Activated CD8-positive, alpha-beta memory T cell treated with anti-CD3 and anti-CD28 coated beads for 24 hours (primary cell): ENCODE results near the gene FAM8A1.

Source experiments
- DNase-seq: peaks from one replicate; pipeline ENCODE4 v3.0.0-alpha.2; 2020

FAM8A1 gene

DNA sequence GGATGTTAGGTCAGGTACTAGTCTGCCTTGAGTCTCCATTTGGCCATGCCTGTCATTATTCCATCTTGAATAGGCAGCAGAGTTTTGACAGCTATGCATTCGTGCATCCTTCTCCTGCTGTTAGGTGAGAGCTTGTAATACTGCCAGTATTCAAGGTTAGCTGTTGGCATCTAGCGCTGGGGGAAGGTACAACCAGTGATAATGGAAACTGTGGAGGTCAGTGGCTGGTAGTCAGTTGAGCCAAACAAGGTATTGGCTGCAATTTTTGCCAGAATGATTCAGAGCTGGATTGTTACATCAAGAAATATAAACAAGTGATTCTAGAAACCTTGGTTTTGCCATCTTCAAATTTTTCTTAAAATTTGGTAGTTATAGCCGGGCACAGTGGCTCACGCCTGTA lies 6.5 kb downstream of the FAM8A1 start:
- DNase-seq = no peak

DNA sequence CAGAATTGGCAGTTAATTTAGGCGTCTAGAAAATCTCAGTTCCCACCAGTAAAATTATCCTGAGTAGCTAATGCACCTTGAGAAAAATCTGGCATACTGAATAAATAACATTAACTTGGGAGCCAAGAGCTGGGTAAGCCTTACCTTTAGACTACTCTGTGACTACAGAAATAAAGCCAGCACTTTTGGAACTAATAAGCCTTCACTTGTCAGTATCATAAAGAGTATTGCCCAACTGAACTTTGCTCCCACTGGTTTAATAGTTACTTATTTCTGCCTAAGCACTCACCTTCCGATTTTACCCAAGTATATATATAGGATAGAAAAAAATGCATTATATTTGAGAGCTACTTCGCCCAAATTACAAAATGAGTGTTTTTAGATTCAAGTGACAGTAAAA lies 10.7 kb downstream of the FAM8A1 start:
- no peak for DNase-seq

GRCh38 chr6:17612048-17612447 lies 11.9 kb downstream of the FAM8A1 start:
- no peak for DNase-seq

GRCh38 chr6:17615794-17616193 lies 15.7 kb downstream of the FAM8A1 start:
- DNase-seq = no peak

DNA sequence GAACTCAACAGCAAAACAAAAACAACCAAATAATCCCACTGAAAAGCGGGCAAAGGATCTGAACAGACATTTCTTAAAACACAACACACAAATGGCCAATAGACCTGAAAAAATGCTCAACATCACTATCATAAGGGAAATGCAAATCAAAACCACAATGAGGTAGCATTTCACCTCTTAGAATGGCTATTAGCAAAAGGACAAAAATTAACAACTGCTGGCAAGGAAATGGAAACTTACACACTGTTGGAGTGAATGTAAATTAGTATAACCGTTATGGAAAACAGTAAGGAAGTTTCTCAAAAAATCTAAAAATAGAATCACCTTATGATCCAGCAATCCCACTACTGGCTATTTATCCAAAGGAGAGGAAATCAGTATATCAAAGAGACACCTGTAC lies 20.9 kb downstream of the FAM8A1 start:
- DNase-seq = no peak

- no peak for DNase-seq
These were observed 22.0 kb downstream of the FAM8A1 start for GRCh38 chr6:17622144-17622543.

DNA sequence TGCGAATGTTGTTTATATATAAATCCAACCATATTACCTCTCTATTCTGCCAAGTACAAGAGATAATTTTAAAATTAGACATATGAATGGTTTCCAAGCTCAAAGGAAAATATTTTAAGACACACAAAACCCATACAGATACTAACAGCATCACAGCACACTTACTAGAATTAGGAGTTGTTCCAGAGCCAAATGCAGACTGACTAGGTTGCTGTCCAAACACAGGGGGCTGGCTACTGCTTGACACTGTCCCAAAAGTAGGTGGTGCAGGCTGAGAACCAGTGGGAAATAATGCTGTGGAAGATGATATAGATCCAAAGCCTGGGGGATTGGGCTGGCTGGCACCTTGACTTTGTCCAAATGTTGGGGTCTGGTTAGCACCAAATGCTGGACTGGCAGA lies 24.3 kb downstream of the FAM8A1 start:
- no peak for DNase-seq

DNA sequence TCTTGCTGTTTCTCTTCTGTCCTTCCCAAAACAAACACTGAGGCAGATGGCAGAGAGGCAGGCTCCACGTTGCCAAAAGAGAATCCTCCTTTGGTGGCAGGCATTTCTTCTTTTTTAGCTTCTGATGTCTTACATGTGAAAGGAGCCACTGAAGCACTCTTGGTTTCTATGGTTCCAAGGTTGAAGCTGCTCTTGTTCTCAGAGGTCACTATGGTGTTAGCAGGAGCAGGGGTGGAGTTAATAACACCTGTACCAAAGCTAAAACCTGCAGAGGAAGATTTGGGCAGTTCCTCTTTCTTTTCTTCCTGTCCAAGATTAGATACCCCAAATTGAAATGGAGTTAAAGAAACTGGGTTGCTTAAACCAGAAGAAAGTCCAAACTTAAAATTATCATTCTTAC lies 28.8 kb downstream of the FAM8A1 start:
- DNase-seq = no peak

DNA sequence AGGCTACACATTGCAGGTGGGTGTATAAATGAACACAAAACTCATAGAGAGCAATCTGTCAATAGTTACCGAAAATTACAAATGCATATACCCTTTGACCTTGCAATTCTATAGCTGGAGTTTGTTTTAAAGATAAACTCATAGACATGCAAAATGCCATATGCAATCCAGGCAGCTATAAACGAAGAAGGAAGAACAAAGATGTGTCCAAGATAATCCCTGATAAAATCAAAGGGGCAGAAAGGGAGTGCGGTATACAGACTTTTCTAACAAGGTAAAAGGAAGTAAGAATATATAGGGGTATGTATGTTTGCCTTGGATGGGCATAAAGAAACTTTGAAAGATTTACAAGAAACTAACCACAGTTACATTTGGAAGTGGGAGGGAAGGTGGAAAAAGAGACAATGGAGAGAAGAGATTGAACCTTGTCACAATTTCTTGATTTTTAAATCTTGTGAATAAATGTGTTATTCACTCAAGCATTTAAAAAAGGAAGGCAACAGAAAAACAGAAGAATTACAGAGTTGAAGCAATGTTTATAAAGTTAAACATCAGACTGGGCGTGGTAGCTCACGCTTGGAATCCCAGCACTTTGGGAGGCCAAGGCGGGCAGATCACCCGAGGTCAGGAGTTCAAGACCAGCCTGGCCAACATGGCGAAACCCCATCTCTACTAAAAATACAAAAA lies 29.9 kb downstream of the FAM8A1 start:
- DNase-seq = no peak

- DNase-seq = no peak
These were observed 30.5 kb downstream of the FAM8A1 start for GRCh38 chr6:17630511-17631073.

- DNase-seq = no peak
These were observed 32.8 kb downstream of the FAM8A1 start for GRCh38 chr6:17632934-17633333.

GRCh38 chr6:17633465-17634188 lies 33.5 kb downstream of the FAM8A1 start:
- DNase-seq = no peak

- no peak for DNase-seq
These were observed 35.5 kb downstream of the FAM8A1 start for GRCh38 chr6:17635568-17635967.

DNA sequence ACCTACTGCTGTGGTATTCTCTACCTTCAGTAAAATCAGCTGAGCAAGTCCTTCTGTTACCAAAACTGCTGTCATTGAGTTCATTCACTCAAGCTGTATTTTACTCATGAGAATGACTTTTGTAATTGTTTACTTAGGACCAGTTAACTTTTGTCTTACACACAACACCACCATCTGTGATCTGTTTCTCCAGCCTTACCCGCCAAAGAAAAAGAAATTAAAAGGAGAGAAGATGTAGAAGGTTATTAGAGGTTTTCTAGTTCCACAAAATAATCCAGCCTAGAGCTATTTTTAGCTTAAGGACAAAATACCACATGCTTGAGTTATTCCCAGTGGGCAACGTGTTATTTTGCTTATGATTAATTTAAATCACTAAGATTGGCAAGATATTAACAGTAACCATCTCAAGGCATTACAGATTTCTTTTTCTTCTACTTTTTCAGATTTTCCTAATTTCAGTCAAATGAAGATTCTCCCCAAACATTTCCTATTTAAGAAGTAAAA lies 38.2 kb downstream of the FAM8A1 start:
- DNase-seq = no peak

- no peak for DNase-seq
These were observed 40.4 kb downstream of the FAM8A1 start for GRCh38 chr6:17640477-17640917.

DNA sequence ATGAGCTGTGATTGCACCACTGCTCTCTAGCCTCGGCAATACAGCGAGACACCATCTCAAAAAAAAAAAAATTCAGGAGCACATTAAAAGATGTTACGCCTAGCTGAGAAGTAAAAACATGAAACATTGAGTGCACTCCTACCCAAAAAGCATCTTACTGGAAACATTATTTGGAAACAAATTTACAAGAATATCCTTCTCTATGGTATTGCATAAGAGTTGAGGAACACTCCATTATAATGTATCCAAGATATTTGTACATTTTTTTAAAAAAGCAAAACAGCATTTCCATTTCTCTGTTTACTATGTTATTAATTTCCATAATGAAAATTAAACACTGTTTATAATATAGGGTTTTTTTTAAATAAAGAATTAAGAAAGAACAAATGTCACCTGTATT lies 48.6 kb downstream of the FAM8A1 start:
- DNase-seq = no peak

DNA sequence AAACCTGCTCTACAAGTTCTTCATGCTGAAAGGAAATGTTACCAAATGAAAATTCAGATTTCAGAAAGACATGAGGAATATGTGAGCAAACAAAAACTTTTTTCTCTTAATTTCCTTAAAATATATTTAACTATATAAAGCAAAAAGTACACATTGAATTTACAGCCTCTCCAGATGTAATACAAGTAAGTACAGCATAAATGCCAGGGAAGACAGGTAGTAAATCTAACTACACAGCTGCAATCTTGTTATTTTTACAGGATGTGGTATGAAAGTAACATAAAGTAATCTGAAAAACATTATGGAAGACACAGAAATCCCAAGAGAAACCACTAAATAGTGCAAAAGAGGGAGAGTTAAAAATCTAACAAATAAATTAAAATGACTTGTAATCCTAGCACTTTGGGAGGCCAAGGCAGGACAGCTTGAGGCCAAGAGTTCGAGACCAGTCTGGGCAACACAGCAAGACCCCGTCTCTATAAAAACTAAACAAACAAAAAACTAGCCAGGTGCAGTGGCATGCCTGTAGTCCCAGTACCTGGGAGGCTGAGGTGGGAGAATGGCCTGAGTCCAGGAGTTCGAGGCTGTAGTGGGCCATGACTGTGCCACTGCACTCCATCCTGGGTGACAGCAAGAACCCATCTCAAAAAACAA lies 50.7 kb downstream of the FAM8A1 start:
- DNase-seq = no peak

- no peak for DNase-seq
These were observed 53.2 kb downstream of the FAM8A1 start for GRCh38 chr6:17653198-17653882.

DNA sequence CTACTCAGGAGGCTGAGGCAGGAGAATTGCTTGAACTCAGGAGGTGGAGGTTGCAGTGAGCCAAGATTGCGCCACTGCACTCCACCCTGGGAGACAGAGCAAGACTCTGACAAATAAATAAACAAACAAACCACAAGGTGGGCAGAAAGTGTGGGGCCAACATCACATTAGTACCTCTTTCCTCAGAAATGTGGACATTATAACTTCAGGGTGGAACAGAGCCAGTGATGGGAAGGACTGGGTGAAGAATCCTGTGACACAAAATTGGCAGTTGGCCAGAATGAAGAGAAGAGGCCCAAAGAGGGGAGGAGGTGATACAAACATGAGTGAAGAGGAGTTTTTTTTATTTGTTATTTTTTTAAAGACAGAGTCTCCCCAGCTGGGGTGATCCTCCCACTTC lies 56.0 kb downstream of the FAM8A1 start:
- no peak for DNase-seq

- no peak for DNase-seq
These were observed 56.5 kb downstream of the FAM8A1 start for GRCh38 chr6:17656644-17657043.
